GM12878 (cell line): ENCODE measurements around the gene MDK. TPM values are rescaled to one million over a fixed set of nuclear protein-coding genes. Genes with fewer than 3 reads are reported as not detected.
A peak's percentile ranks its signal among the peaks of the same experiment; 100 is the strongest.

Experiments used
- IKZF1 ChIP-seq: fragments of 450-650 bp; conservative IDR thresholded peaks from 2 replicates; pipeline ENCODE4 v1.6.1; 2017; ENCODE audit warnings: antibody characterized with exemption, mild to moderate bottlenecking
- JUNB ChIP-seq: IDR thresholded peaks from 2 replicates; pipeline ENCODE4 v1.6.1; 2016; ENCODE audit warnings: antibody characterized with exemption, mild to moderate bottlenecking
- KDM1A ChIP-seq: fragments of 200-600 bp; sonication (generic); IDR thresholded peaks from 2 replicates; pipeline ENCODE4 v1.6.1; 2016; ENCODE audit warnings: borderline replicate concordance
- NRF1 ChIP-seq: conservative IDR thresholded peaks from 2 replicates; pipeline ENCODE4 v1.6.1; 2011; ENCODE audit warnings: mild to moderate bottlenecking, low read depth, low read length, improper control_type of control experiment
- RAD21 ChIP-seq: IDR thresholded peaks from 2 replicates; pipeline ENCODE4 v1.6.1; 2011; ENCODE audit warnings: mild to moderate bottlenecking, low read depth, low read length, moderate library complexity; ENCODE audit not compliant: insufficient read depth
- RB1 ChIP-seq: fragments of 450-650 bp; formaldehyde crosslinking; IDR thresholded peaks from 2 replicates; pipeline ENCODE4 v1.6.1; 2017; ENCODE audit warnings: mild to moderate bottlenecking, borderline replicate concordance
- RBBP5 ChIP-seq: fragments of 200-600 bp; sonication (generic); conservative IDR thresholded peaks from 2 replicates; pipeline ENCODE4 v1.6.1; 2016
- RUNX3 ChIP-seq: IDR thresholded peaks from 2 replicates; pipeline ENCODE4 v1.6.1; 2012; ENCODE audit warnings: low read length, inconsistent platforms
- ZNF217 ChIP-seq: fragments of 450-650 bp; IDR thresholded peaks from 2 replicates; pipeline ENCODE4 v1.6.1; 2017; ENCODE audit warnings: antibody characterized with exemption, mild to moderate bottlenecking
- polyA plus RNA-seq, 11 experiments: library from polyadenylated mRNA; depleted of rRNA in 4 of 11; unstranded in 6 of 11; stranded (reverse) in 5 of 11; fragments of >200 nt; fragmentation: Nextera tagmentation in 4 of 11; fragmentation: Illumina TruSeq in 1 of 11; extraction: Ambion mirVana in 4 of 11; extraction: Trizol in 1 of 11; gene quantifications; 1 replicate in 1 of 11; 2 replicates in 10 of 11; pipeline versions ENCODE4 v1.2.1 to v1.2.3, GENCODE V29; 2011 to 2016; ENCODE audit warnings: inconsistent platforms in 2 of 11, missing spikeins in 2 of 11, low read depth in 1 of 11
- total RNA-seq, 4 experiments: library from RNA; depleted of rRNA in 3 of 4; stranded (reverse); fragments of >200 nt in 3 of 4; fragmentation: Illumina TruSeq in 1 of 4; extraction: Trizol in 1 of 4; gene quantifications; 2 replicates each; pipeline versions ENCODE4 v1.2.1 to v1.2.3, GENCODE V29; 2013 to 2021
- TF ChIP-seq, protein P1 (sequence below): fragments of 450-650 bp; IDR thresholded peaks from 2 replicates; pipeline ENCODE4 v1.6.1; 2017; ENCODE audit warnings: borderline replicate concordance
- TF ChIP-seq, protein P2 (sequence below): fragments of 150-350 bp; IDR thresholded peaks from 2 replicates; pipeline ENCODE4 v1.6.1; 2014; ENCODE audit warnings: mild to moderate bottlenecking, low read depth, low read length
- TF ChIP-seq, protein P3 (sequence below): IDR thresholded peaks from 2 replicates; pipeline ENCODE4 v1.6.1; 2011; ENCODE audit warnings: mild to moderate bottlenecking, low read depth, low read length, moderate library complexity; ENCODE audit not compliant: insufficient replicate concordance
- TF ChIP-seq, protein P4 (sequence below): fragments of 450-650 bp; formaldehyde crosslinking; IDR thresholded peaks from 2 replicates; pipeline ENCODE4 v1.5.0; 2022; ENCODE audit warnings: mild to moderate bottlenecking, missing genetic modification characterization
- TF ChIP-seq, protein P5 (sequence below), 3 experiments: IDR thresholded peaks in 2 of 3; conservative IDR thresholded peaks in 1 of 3; 2 replicates each; pipeline ENCODE4 v1.5.1; 2011; ENCODE audit warnings: low read depth in 3 of 3, low read length in 3 of 3, mild to moderate bottlenecking in 3 of 3, control low read depth in 2 of 3, moderate library complexity in 2 of 3, inconsistent platforms in 1 of 3, mixed read lengths in 1 of 3; ENCODE audit not compliant: control insufficient read depth in 2 of 3, insufficient read depth in 1 of 3; ENCODE audit errors: extremely low read depth in 1 of 3
- TF ChIP-seq, protein P6 (sequence below): fragments of 450-650 bp; IDR thresholded peaks from 2 replicates; pipeline ENCODE4 v1.6.1; 2016; ENCODE audit warnings: mild to moderate bottlenecking, moderate library complexity, borderline replicate concordance

The MDK gene
- total and polyA plus RNA-seq, 10 of the 15 experiments (the other 5 are each of a cell fraction or from before 2014, with no cell fraction given), result 0.77 to 17.8 (median 9.9) TPM

DNA sequence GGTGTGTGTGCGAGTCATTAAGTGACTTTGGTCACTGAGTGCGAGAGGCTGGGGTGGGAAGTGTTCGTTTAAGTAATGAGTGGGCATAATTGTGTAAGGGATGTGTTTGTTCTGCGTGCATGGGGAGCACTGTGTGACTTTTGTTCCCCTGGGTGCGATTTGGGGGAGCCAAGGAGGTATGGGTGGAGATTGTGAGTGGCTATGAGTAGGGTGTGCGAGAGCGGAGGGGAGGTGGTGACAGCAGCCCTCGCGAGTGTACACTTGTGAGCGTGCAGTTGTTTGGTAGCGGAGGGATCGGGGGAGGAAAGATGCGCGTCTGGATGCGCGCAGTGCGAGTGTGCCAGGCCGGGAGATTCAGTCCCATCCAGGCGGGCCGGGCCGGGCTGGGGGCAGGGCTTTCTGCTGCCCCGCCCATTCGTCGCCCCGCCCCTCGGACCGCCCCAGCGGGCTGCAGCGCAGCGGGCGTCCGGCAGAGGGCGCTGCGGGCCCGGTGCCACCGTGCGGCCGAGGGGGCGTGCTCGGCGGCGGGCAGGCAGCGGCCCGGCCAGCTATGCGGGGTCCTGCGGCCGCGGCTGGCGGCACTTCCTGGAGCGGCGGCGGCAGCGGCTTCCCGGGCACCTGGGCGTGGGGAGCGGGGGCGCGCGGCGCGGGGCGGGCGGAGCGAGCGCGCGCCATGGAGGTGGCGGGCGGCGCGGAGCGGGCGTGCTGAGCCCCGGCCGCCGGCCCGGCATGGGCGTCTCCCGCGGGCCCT is 34.4 kb upstream of the MDK start, which contains the start of gene DGKZ (continued):
- TF ChIP-seq, protein P1, sequence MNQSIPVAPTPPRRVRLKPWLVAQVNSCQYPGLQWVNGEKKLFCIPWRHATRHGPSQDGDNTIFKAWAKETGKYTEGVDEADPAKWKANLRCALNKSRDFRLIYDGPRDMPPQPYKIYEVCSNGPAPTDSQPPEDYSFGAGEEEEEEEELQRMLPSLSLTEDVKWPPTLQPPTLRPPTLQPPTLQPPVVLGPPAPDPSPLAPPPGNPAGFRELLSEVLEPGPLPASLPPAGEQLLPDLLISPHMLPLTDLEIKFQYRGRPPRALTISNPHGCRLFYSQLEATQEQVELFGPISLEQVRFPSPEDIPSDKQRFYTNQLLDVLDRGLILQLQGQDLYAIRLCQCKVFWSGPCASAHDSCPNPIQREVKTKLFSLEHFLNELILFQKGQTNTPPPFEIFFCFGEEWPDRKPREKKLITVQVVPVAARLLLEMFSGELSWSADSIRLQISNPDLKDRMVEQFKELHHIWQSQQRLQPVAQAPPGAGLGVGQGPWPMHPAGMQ, result no peak
- TF ChIP-seq, protein P2, sequence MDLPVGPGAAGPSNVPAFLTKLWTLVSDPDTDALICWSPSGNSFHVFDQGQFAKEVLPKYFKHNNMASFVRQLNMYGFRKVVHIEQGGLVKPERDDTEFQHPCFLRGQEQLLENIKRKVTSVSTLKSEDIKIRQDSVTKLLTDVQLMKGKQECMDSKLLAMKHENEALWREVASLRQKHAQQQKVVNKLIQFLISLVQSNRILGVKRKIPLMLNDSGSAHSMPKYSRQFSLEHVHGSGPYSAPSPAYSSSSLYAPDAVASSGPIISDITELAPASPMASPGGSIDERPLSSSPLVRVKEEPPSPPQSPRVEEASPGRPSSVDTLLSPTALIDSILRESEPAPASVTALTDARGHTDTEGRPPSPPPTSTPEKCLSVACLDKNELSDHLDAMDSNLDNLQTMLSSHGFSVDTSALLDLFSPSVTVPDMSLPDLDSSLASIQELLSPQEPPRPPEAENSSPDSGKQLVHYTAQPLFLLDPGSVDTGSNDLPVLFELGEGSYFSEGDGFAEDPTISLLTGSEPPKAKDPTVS, result no peak
- TF ChIP-seq RUNX3 (peak; percentile 25; the same call in 1 of the 2 replicates), RBBP5 (no peak), RB1 (peak; percentile 77; the same call in 1 of the 2 replicates), RAD21 (peak; percentile 64), JUNB (no peak), ZNF217 (0 out of 2 replicates have a peak, but pooled peaks have one; percentile 43), KDM1A (no peak), IKZF1 (peak; percentile 78), NRF1 (no peak)
- TF ChIP-seq, protein P3, sequence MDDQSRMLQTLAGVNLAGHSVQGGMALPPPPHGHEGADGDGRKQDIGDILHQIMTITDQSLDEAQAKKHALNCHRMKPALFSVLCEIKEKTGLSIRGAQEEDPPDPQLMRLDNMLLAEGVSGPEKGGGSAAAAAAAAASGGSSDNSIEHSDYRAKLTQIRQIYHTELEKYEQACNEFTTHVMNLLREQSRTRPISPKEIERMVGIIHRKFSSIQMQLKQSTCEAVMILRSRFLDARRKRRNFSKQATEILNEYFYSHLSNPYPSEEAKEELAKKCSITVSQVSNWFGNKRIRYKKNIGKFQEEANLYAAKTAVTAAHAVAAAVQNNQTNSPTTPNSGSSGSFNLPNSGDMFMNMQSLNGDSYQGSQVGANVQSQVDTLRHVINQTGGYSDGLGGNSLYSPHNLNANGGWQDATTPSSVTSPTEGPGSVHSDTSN, result no peak
- TF ChIP-seq, protein P4, sequence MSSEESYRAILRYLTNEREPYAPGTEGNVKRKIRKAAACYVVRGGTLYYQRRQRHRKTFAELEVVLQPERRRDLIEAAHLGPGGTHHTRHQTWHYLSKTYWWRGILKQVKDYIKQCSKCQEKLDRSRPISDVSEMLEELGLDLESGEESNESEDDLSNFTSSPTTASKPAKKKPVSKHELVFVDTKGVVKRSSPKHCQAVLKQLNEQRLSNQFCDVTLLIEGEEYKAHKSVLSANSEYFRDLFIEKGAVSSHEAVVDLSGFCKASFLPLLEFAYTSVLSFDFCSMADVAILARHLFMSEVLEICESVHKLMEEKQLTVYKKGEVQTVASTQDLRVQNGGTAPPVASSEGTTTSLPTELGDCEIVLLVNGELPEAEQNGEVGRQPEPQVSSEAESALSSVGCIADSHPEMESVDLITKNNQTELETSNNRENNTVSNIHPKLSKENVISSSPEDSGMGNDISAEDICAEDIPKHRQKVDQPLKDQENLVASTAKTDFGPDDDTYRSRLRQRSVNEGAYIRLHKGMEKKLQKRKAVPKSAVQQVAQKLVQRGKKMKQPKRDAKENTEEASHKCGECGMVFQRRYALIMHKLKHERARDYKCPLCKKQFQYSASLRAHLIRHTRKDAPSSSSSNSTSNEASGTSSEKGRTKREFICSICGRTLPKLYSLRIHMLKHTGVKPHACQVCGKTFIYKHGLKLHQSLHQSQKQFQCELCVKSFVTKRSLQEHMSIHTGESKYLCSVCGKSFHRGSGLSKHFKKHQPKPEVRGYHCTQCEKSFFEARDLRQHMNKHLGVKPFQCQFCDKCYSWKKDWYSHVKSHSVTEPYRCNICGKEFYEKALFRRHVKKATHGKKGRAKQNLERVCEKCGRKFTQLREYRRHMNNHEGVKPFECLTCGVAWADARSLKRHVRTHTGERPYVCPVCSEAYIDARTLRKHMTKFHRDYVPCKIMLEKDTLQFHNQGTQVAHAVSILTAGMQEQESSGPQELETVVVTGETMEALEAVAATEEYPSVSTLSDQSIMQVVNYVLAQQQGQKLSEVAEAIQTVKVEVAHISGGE (CRISPR knock-in tag), result no peak
- TF ChIP-seq, protein P5, sequence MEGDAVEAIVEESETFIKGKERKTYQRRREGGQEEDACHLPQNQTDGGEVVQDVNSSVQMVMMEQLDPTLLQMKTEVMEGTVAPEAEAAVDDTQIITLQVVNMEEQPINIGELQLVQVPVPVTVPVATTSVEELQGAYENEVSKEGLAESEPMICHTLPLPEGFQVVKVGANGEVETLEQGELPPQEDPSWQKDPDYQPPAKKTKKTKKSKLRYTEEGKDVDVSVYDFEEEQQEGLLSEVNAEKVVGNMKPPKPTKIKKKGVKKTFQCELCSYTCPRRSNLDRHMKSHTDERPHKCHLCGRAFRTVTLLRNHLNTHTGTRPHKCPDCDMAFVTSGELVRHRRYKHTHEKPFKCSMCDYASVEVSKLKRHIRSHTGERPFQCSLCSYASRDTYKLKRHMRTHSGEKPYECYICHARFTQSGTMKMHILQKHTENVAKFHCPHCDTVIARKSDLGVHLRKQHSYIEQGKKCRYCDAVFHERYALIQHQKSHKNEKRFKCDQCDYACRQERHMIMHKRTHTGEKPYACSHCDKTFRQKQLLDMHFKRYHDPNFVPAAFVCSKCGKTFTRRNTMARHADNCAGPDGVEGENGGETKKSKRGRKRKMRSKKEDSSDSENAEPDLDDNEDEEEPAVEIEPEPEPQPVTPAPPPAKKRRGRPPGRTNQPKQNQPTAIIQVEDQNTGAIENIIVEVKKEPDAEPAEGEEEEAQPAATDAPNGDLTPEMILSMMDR (IDR thresholded peaks at IDR 0.05 in 2 of 3, conservative IDR thresholded peaks at IDR 0.05 in 1 of 3; ENCODE audit: control insufficient read depth in 2 of 3, extremely low read depth in 1 of 3, insufficient read depth in 1 of 3, low read depth in 3 of 3, low read length in 3 of 3), result peak; percentile 63 to 92 (median 64); a peak in 4 of 6 replicates
- TF ChIP-seq, protein P6, sequence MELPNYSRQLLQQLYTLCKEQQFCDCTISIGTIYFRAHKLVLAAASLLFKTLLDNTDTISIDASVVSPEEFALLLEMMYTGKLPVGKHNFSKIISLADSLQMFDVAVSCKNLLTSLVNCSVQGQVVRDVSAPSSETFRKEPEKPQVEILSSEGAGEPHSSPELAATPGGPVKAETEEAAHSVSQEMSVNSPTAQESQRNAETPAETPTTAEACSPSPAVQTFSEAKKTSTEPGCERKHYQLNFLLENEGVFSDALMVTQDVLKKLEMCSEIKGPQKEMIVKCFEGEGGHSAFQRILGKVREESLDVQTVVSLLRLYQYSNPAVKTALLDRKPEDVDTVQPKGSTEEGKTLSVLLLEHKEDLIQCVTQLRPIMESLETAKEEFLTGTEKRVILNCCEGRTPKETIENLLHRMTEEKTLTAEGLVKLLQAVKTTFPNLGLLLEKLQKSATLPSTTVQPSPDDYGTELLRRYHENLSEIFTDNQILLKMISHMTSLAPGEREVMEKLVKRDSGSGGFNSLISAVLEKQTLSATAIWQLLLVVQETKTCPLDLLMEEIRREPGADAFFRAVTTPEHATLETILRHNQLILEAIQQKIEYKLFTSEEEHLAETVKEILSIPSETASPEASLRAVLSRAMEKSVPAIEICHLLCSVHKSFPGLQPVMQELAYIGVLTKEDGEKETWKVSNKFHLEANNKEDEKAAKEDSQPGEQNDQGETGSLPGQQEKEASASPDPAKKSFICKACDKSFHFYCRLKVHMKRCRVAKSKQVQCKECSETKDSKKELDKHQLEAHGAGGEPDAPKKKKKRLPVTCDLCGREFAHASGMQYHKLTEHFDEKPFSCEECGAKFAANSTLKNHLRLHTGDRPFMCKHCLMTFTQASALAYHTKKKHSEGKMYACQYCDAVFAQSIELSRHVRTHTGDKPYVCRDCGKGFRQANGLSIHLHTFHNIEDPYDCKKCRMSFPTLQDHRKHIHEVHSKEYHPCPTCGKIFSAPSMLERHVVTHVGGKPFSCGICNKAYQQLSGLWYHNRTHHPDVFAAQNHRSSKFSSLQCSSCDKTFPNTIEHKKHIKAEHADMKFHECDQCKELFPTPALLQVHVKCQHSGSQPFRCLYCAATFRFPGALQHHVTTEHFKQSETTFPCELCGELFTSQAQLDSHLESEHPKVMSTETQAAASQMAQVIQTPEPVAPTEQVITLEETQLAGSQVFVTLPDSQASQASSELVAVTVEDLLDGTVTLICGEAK, result no peak
